Psoas muscle (tissue), 8 donors: ENCODE data around the gene RAB25. TPM values are rescaled to one million over a fixed set of nuclear protein-coding genes. Genes with fewer than 3 reads are reported as not detected.
A peak's percentile ranks its signal among the peaks of the same experiment; 100 is the strongest.

Experiments
- ATAC-seq, 4 donors: fragments of 200-7000 bp; cut with Tn5 transposase; one replicate each; pipeline ENCODE4 v1.9.1; 2020; ENCODE audit warnings: moderate library complexity in 3 of 4, mild to moderate bottlenecking in 2 of 4
- DNase-seq, 2 donors: peaks; one replicate each; pipeline ENCODE4 v3.0.0-alpha.2; 2020
- H3K27ac ChIP-seq: fragments of 200-600 bp; one replicate; pipeline ENCODE4 v1.8.0; 2022
- H3K27me3 ChIP-seq, 3 donors: fragments of 200-600 bp in 1 of 3; one replicate each; pipeline versions ENCODE4 v1.6.1 to v1.8.0; 2013 to 2022; ENCODE audit warnings: low read length in 2 of 3, mild to moderate bottlenecking in 2 of 3, moderate library complexity in 1 of 3; ENCODE audit not compliant: insufficient read depth in 3 of 3
- H3K36me3 ChIP-seq, 2 donors: fragments of 200-600 bp in 1 of 2; one replicate each; pipeline versions ENCODE4 v1.6.1 to v1.8.0; 2013 to 2022; ENCODE audit warnings: low read depth in 1 of 2, mild to moderate bottlenecking in 1 of 2, moderate library complexity in 1 of 2; ENCODE audit not compliant: insufficient read depth in 1 of 2
- H3K4me1 ChIP-seq: fragments of 200-600 bp; one replicate; pipeline ENCODE4 v1.8.0; 2022
- H3K4me3 ChIP-seq: fragments of 200-600 bp; one replicate; pipeline ENCODE4 v1.8.0; 2022; ENCODE audit warnings: mild to moderate bottlenecking
- H3K9me3 ChIP-seq: fragments of 200-600 bp; one replicate; pipeline ENCODE4 v1.8.0; 2022
- CTCF ChIP-seq: fragments of 200-600 bp; IDR thresholded peaks from one replicate; pipeline ENCODE4 v1.8.0; 2022; ENCODE audit warnings: antibody characterized with exemption
- WGBS, 3 donors: extraction: QIAGEN DNeasy Blood & Tissue Kit; methylation state at CpG; one replicate each; pipeline versions ENCODE4 v1.1.6 to v1.1.7; 2013; 5-methylcytosine and 5-hydroxymethylcytosine counted together
- intact Hi-C, 2 donors: fragments of 100-400 bp; cut with DNase I; formaldehyde crosslinking; loops; one replicate each; pipeline versions ENCODE4 v1.11.0 to v1.14.2; 2022
- polyA plus RNA-seq, 3 donors: library from polyadenylated mRNA; stranded (reverse); fragments of 200-250 nt; gene quantifications; one replicate each; pipeline ENCODE4 v1.2.3, GENCODE V29; 2013
- total RNA-seq, 4 donors: library from RNA; stranded (reverse); fragmentation: NEBNext Ultra II Directional in 2 of 4; extraction: Animal tissue kit (Norgen Biotek cat#: 25700) in 2 of 4; gene quantifications; one replicate each; pipeline versions ENCODE4 v1.2.1 to v1.2.4, GENCODE V29; 2021 to 2023
- donor health status: healthy with polysubstance abuse.
- donor health status: DM: no; HTN: no; CAD: no; lungs with moderate emphysema.
- donor health status: Bipolar disorder and iron deficiency.
- donor health status: healthy.
- donor health status: DM: yes; HTN: yes; CAD: no.
- donor health status: DM: no; HTN: no; CAD: no.
- donor health status: DM: no; HTN: no; CAD: no.
- donor health status: DM: yes; HTN: yes; CAD: no.

Gene RAB25
- total and polyA plus RNA-seq, 7 donors: 0.07 to 0.34 (median 0.13) TPM; not detected in 4

GRCh38 chr1:156117414-156118176 is 56.6 kb downstream of the RAB25 start:
- WGBS, 3 donors: 25 to 41% (median 28%) methylated on average over 13 of the region's 13 CpGs
- Histone ChIP-seq H3K36me3 (no peaks in the 10 kb centered on the region), H3K4me1 (peaks cover 72% of the 10 kb centered on the region), H3K4me3 (peak overlapping the region; percentile 99), H3K27ac (peak overlapping the region; percentile 99), H3K9me3 (no peaks in the 10 kb centered on the region), H3K27me3 (no peaks in the 10 kb centered on the region)
- ATAC-seq (no peak), DNase-seq (no peak)
- intact Hi-C loops: no loop called here
- TF ChIP-seq CTCF: no peak

DNA sequence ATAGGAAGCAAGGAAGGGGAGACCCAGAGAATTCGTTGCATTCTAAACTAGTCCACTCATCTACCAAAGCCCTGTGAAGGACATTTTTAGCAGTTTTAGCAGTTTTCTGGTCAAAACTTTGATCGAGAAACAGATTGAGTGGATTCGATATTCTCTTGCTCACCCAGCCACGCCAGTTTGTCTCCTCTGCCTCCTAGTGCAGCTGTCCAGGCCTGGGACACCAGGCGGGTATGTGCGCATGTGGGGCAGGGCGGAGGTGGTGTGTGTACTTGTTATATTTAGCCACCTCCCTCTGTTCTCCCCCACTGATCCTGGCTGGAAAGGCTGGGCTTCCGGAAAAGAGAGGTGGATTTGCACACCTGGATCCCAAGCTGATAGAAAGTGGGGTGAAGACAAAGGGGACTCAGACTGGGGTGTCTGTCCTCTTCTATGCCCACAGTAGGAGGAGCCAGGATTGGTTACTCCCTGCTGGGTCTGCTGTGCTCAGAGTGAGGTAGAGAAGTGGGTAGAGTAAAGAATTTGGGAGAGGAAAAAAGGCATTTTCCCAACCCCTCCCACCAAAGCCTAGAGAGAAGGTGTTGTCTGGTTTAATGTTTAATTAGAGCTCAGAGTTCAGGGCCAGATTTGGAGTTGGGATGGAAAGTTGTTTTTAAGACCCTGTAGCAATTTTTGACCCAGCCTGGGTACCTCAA is 57.4 kb downstream of the RAB25 start:
- Histone ChIP-seq H3K9me3 (no peaks in the 10 kb centered on the region), H3K4me3 (peak overlapping the region; percentile 99), H3K36me3 (no peaks in the 10 kb centered on the region), H3K27ac (peak overlapping the region; percentile 99), H3K27me3 (no peaks in the 10 kb centered on the region), H3K4me1 (peaks cover 72% of the 10 kb centered on the region)
- DNase-seq (peak; percentile 81 to 91), ATAC-seq (peak; percentile 50 to 65 (median 62))
- intact Hi-C loops: no loop called here
- 15 to 16% (median 16%) methylated on average over 8 of the region's 8 CpGs for WGBS, 3 donors
- TF ChIP-seq CTCF: no peak

DNA sequence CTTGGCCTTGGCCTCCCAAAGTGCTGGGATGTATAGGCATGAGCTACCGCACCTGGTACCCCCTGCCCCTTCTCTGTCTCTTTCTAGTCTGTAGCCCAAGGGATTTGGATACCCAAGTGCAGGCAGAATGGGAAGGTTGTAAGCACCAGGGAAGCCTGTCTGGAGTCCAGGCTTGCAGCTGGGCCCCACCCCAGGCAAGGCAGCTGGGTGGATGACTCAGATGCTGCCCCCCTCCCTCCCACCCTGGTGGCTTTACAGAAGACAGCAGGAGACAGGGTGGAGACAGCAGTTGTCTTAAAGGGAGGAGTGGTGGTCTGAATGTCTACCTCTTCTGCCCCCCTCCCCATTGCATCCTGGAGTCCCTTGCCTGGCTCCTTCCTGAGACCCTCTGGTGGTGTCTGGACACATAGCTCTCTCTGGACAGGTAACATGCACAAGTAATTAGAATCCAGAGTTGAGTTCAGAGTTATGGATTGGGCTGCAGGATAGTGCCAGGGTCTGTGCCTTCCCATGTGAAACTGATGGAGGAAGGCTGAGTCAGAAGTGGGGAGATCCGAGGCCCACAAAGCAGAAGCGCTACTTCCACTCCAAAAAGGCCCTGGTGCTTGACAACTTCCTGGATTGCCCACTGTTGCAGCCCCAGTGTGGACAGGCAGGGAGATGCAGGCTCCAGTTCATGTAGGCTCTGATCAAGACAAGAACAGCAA is 58.7 kb downstream of the RAB25 start:
- H3K27me3 ChIP-seq: no peaks in the 10 kb centered on the region
- peak; percentile 4 for TF ChIP-seq CTCF
- H3K9me3 ChIP-seq: no peaks in the 10 kb centered on the region
- peak overlapping the region; percentile 99 for H3K4me3 ChIP-seq
- H3K36me3 ChIP-seq: no peaks in the 10 kb centered on the region
- intact Hi-C loops: loop anchor here in 1 of 2 donors (10.0 kb wide), 1 partner anchor 385 kb away; the partner anchor contains the start of gene MEF2D
- DNase-seq: peak; percentile 72 to 86
- WGBS, 3 donors: 19 to 51% (median 21%) methylated on average over 3 of the region's 3 CpGs
- peak; percentile 25 to 46 (median 35) for ATAC-seq
- peaks cover 75% of the 10 kb centered on the region for H3K4me1 ChIP-seq
- H3K27ac ChIP-seq: peak overlapping the region; percentile 99

Other genes with a start within 250 kb of the RAB25 start
- 10 to 100 TPM; 21.0 to 29.9 (median 24.1) TPM for gene GON4L, start 203.9 kb upstream of the RAB25 start, total RNA-seq
- 10 to 100 TPM; 10.6 to 16.6 (median 12.0) TPM for gene GON4L, start 203.9 kb upstream of the RAB25 start, polyA plus RNA-seq
- gene SYT11, start 201.6 kb upstream of the RAB25 start, total RNA-seq: 1 to 10 TPM; 1.5 to 5.0 (median 3.0) TPM
- gene SYT11, start 201.6 kb upstream of the RAB25 start, polyA plus RNA-seq: 1 to 10 TPM; 2.0 to 4.5 (median 2.8) TPM
- 10 to 100 TPM; 11.1 to 16.9 (median 12.8) TPM for gene RIT1, start 149.8 kb upstream of the RAB25 start, total RNA-seq
- gene RIT1, start 149.8 kb upstream of the RAB25 start, polyA plus RNA-seq: 10 to 100 TPM in 2 of 3 donors, 1 to 10 TPM in 1; 5.1 to 11.0 (median 10.4) TPM
- gene KHDC4, start 126.7 kb upstream of the RAB25 start, total RNA-seq: 10 to 100 TPM; 16.4 to 26.1 (median 23.1) TPM
- 10 to 100 TPM; 11.0 to 33.1 (median 11.2) TPM for gene KHDC4, start 126.7 kb upstream of the RAB25 start, polyA plus RNA-seq
- gene RXFP4, start 119.5 kb upstream of the RAB25 start, total RNA-seq: not detected
- gene RXFP4, start 119.5 kb upstream of the RAB25 start, polyA plus RNA-seq: not detected
- gene ARHGEF2, start 82.6 kb upstream of the RAB25 start, total RNA-seq: 10 to 100 TPM; 22.8 to 54.0 (median 46.3) TPM
- gene ARHGEF2, start 82.6 kb upstream of the RAB25 start, polyA plus RNA-seq: 10 to 100 TPM in 2 of 3 donors, 1 to 10 TPM in 1; 7.4 to 39.1 (median 12.1) TPM
- gene SSR2, start 40.2 kb upstream of the RAB25 start, total RNA-seq: 10 to 100 TPM; 44.6 to 77.5 (median 61.6) TPM
- gene SSR2, start 40.2 kb upstream of the RAB25 start, polyA plus RNA-seq: 100 to 1,000 TPM in 2 of 3 donors, 10 to 100 TPM in 1; 83.0 to 255 (median 124) TPM
- 10 to 100 TPM; 46.6 to 64.9 (median 53.1) TPM for gene UBQLN4, start 7.4 kb upstream of the RAB25 start, total RNA-seq
- 10 to 100 TPM; 36.8 to 73.9 (median 55.5) TPM for gene UBQLN4, start 7.4 kb upstream of the RAB25 start, polyA plus RNA-seq
- gene LAMTOR2, start 6.4 kb upstream of the RAB25 start, total RNA-seq: 10 to 100 TPM; 46.1 to 63.9 (median 51.2) TPM
- 100 to 1,000 TPM in 1 of 3 donors, 10 to 100 TPM in 2; 89.0 to 101 (median 95.7) TPM for gene LAMTOR2, start 6.4 kb upstream of the RAB25 start, polyA plus RNA-seq
- under 1 TPM; 0.06 to 0.28 (median 0.11) TPM for gene MEX3A, start 21.3 kb downstream of the RAB25 start, total RNA-seq
- under 1 TPM; 0.07 to 0.42 (median 0.22) TPM for gene MEX3A, start 21.3 kb downstream of the RAB25 start, polyA plus RNA-seq
- 100 to 1,000 TPM; 161 to 392 (median 291) TPM for gene LMNA, start 53.6 kb downstream of the RAB25 start, total RNA-seq
- 100 to 1,000 TPM; 114 to 237 (median 138) TPM for gene LMNA, start 53.6 kb downstream of the RAB25 start, polyA plus RNA-seq
- 1 to 10 TPM; 1.2 to 3.4 (median 2.4) TPM for gene SEMA4A, start 92.4 kb downstream of the RAB25 start, total RNA-seq
- gene SEMA4A, start 92.4 kb downstream of the RAB25 start, polyA plus RNA-seq: 1 to 10 TPM in 1 of 3 donors, under 1 TPM in 2; 0.77 to 1.8 (median 0.82) TPM
- 10 to 100 TPM; 11.2 to 29.8 (median 20.1) TPM for gene SLC25A44, start 132.9 kb downstream of the RAB25 start, total RNA-seq
- gene SLC25A44, start 132.9 kb downstream of the RAB25 start, polyA plus RNA-seq: 10 to 100 TPM; 13.6 to 40.3 (median 21.1) TPM
- 10 to 100 TPM; 47.9 to 72.1 (median 65.6) TPM for gene PMF1, start 151.8 kb downstream of the RAB25 start, total RNA-seq
- gene PMF1, start 151.8 kb downstream of the RAB25 start, polyA plus RNA-seq: 10 to 100 TPM; 52.7 to 93.4 (median 91.0) TPM
- under 1 TPM in 2 of 4 donors, not detected in 2; 0.34 to 0.44 TPM for gene BGLAP, start 181.0 kb downstream of the RAB25 start, total RNA-seq
- under 1 TPM in 1 of 3 donors, not detected in 2; 0.33 TPM for gene BGLAP, start 181.0 kb downstream of the RAB25 start, polyA plus RNA-seq
- gene PAQR6, start 186.9 kb downstream of the RAB25 start, total RNA-seq: 1 to 10 TPM in 1 of 4 donors, under 1 TPM in 3; 0.32 to 1.2 (median 0.80) TPM
- under 1 TPM; 0.30 to 0.85 (median 0.39) TPM for gene PAQR6, start 186.9 kb downstream of the RAB25 start, polyA plus RNA-seq
- 10 to 100 TPM; 46.8 to 90.7 (median 80.8) TPM for gene SMG5, start 221.7 kb downstream of the RAB25 start, total RNA-seq
- 10 to 100 TPM; 54.0 to 74.5 (median 72.4) TPM for gene SMG5, start 221.7 kb downstream of the RAB25 start, polyA plus RNA-seq
- gene TMEM79, start 223.2 kb downstream of the RAB25 start, total RNA-seq: 1 to 10 TPM in 1 of 4 donors, under 1 TPM in 3; 0.69 to 1.6 (median 0.87) TPM
- gene TMEM79, start 223.2 kb downstream of the RAB25 start, polyA plus RNA-seq: 1 to 10 TPM in 2 of 3 donors, under 1 TPM in 1; 0.89 to 3.6 (median 1.5) TPM
- 1 to 10 TPM; 5.1 to 9.6 (median 7.5) TPM for gene GLMP, start 234.5 kb downstream of the RAB25 start, total RNA-seq
- 1 to 10 TPM; 6.1 to 8.3 (median 6.8) TPM for gene GLMP, start 234.5 kb downstream of the RAB25 start, polyA plus RNA-seq
- not detected for gene VHLL, start 238.1 kb downstream of the RAB25 start, total RNA-seq
- not detected for gene VHLL, start 238.1 kb downstream of the RAB25 start, polyA plus RNA-seq